Measurements from ENCODE around the gene NEK7.

NEK7 gene

DNA sequence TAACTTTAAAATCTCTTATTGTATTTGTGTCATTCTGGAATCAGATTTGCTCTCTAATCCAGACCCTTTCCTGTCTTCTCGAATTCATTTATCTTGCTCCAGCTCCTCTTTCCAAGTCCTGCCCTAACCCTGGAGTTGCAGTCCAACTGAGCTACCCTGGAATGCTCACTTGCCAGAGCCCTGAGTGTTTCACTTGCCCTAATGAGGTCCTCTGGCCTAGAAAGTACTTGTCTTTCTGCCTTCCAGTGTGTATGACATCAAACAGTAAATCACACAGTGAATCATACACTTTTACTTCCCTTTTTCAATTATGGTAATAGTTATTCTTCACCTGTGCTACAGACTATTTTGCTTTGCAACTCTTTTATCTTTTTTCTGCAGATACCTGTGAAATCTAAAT lies 96.9 kb downstream of the NEK7 start:
- H3K27me3 Mint-ChIP-seq (ENCODE audit: low read depth), result no peaks in the 10 kb centered on the region
- peak overlapping the region; percentile 62 for H3K4me3 Mint-ChIP-seq
- H3K36me3 Mint-ChIP-seq (ENCODE audit: low read depth), result peaks cover 26% of the 10 kb centered on the region
- H3K27ac Mint-ChIP-seq, result peak overlapping the region; percentile 78
- H3K4me1 Mint-ChIP-seq (ENCODE audit: low read depth), result peaks cover 45% of the 10 kb centered on the region
- H3K9me3 Mint-ChIP-seq, result no peaks in the 10 kb centered on the region
- DNase-seq (ENCODE audit: low spot score), result no peak

DNA sequence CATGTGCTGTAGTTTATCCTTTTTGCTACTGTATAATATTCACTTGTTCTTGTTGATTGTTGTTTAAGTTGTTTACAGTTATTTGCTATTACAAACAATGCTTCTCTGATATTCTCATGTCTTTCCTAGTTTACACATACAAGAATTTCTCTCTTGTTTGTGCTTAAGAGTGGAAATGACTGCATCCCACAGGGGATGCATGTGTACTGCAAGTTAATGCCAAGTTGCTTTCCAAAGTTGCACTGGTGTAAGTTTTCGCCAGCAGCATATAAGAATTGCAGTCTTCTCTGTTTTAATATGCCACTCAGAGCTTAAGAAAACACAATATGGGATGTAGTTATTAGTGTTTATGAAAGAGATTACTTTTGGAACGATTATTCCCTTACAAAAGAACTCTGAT lies 97.7 kb downstream of the NEK7 start:
- Mint-ChIP-seq H3K36me3 (ENCODE audit: low read depth) (peaks cover 21% of the 10 kb centered on the region), H3K4me3 (no peak overlapping the region), H3K9me3 (no peaks in the 10 kb centered on the region), H3K27ac (no peak overlapping the region), H3K27me3 (ENCODE audit: low read depth) (no peaks in the 10 kb centered on the region), H3K4me1 (ENCODE audit: low read depth) (peaks cover 49% of the 10 kb centered on the region)
- no peak for DNase-seq (ENCODE audit: low spot score)

DNA sequence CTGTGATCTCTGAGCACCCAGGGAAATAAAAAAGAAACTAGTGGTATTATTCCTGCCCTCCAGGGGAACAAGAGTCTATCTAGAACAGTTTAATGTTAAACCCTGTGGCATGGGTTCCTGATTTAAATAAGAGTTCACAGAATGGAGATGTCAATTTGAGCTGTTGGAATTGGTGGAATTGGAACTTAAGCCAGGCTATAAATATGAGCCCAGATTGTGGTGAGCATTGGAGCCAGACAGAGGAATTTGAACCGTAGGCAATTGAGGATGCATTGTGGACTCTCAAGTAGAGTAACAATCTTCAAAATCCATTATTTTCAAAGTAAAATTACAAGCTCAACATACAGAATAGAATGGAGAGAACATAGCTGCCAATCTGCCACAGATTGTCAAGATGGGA lies 98.2 kb downstream of the NEK7 start:
- Mint-ChIP-seq H3K36me3 (ENCODE audit: low read depth) (peaks cover 21% of the 10 kb centered on the region), H3K27me3 (ENCODE audit: low read depth) (no peaks in the 10 kb centered on the region), H3K4me3 (no peak overlapping the region), H3K9me3 (no peaks in the 10 kb centered on the region), H3K27ac (no peak overlapping the region), H3K4me1 (ENCODE audit: low read depth) (peaks cover 54% of the 10 kb centered on the region)
- DNase-seq (ENCODE audit: low spot score), result no peak

DNA sequence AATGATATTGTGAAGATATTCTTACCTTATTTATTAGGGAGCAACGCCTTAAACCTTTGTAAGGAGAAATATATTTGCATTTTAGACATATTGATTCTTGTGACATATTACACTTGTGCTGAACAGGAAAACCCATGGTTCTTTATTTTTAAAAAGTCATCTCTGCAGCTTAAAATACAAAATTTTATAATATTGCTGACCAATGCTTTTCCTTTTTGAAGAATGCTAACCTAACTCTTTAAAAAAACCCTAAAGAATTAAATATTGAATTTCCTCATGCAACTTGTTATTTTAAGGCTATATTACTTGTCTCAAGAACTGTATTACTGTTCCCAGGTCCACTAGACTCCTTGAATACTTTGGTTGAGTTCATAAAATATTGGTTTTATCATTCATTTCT lies 99.0 kb downstream of the NEK7 start:
- no peaks in the 10 kb centered on the region for H3K9me3 Mint-ChIP-seq
- H3K36me3 Mint-ChIP-seq (ENCODE audit: low read depth), result peaks cover 19% of the 10 kb centered on the region
- no peak overlapping the region for H3K27ac Mint-ChIP-seq
- no peaks in the 10 kb centered on the region for H3K27me3 Mint-ChIP-seq (ENCODE audit: low read depth)
- peaks cover 59% of the 10 kb centered on the region for H3K4me1 Mint-ChIP-seq (ENCODE audit: low read depth)
- DNase-seq (ENCODE audit: low spot score), result no peak
- H3K4me3 Mint-ChIP-seq, result no peak overlapping the region

DNA sequence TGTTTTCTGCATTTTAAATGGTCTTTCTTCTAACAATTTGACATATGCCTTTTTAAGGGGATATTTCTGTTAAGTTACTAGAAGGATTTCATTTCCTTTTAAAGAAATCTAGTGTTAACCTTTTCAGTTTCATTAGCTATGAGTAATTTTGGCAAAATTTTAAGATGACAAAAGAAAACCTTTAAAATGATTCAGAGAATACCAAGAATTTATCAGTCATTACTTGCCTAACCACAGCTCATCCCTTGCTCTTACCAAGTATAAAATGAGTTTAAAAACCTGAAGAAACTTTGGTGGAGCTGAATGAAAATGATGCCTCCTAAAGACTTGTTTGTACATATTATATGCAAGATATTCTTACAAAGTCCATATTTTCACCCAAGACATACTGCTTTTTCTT lies 101.7 kb downstream of the NEK7 start:
- Mint-ChIP-seq H3K4me1 (ENCODE audit: low read depth) (peaks cover 55% of the 10 kb centered on the region), H3K27ac (peak overlapping the region; percentile 52), H3K4me3 (peak overlapping the region; percentile 41)

DNA sequence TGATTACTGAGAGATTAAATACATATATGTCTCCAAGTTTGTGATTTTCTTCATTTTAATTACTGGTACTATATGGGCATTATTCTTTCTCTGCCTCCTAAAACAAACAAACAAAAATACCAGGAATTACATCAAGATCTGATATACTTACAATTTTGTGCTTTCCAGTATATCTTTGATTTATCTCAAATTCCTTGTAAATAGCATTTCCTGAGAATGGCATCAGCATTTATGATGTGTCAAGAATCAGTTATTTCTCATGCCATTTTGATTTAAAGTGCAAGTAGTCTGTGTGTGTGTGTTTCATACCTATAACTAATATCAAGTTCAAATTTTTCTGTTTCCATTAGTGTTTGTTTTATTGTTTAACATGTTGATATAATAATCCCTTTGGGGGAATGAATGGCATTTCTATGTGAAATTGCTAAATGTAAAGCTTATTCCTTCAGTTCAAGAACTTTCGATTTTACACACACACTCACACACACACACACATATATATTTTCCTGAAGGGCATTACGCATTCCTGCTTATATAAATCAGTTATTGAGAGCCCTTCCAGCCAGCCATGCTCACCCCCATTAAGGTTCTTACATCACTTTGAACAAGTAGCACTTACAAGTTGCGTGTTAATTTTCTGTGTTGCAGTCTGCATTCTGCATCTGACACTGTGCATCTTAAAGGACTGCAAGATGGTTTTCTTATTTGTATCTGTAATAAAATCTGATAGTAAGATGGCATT lies 102.7 kb downstream of the NEK7 start:
- H3K4me3 Mint-ChIP-seq, result peak overlapping the region; percentile 50
- no peaks in the 10 kb centered on the region for H3K27me3 Mint-ChIP-seq (ENCODE audit: low read depth)
- H3K27ac Mint-ChIP-seq, result peak overlapping the region; percentile 69
- H3K9me3 Mint-ChIP-seq, result no peaks in the 10 kb centered on the region
- no peak for DNase-seq (ENCODE audit: low spot score)
- H3K4me1 Mint-ChIP-seq (ENCODE audit: low read depth), result peaks cover 52% of the 10 kb centered on the region
- H3K36me3 Mint-ChIP-seq (ENCODE audit: low read depth), result peaks cover 17% of the 10 kb centered on the region

More for the DNA sequence above, 101.7 kb downstream of the NEK7 start:
- no peak for DNase-seq (ENCODE audit: low spot score)
- H3K36me3 Mint-ChIP-seq (ENCODE audit: low read depth), result peaks cover 15% of the 10 kb centered on the region
- no peaks in the 10 kb centered on the region for H3K27me3 Mint-ChIP-seq (ENCODE audit: low read depth)
- no peaks in the 10 kb centered on the region for H3K9me3 Mint-ChIP-seq

DNA sequence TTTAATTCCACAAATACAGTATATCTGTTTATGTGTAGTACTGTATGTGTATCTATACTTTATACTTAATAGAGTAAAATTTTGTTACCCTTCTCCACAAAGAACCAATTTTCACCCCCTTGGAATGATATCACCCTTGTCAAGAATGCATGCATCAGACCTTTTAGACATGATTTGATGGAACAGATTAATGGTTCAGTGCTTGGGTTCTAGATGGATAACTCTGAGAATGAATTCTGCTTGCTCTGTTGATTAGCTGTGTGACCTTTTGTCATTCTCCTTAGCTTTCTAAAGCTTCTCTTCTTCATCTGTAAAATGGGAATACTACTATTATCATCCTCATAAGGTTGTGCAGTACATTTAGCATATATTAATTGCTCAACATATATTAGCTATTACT lies 105.1 kb downstream of the NEK7 start:
- no peaks in the 10 kb centered on the region for H3K27me3 Mint-ChIP-seq (ENCODE audit: low read depth)
- H3K4me1 Mint-ChIP-seq (ENCODE audit: low read depth), result peaks cover 48% of the 10 kb centered on the region
- H3K36me3 Mint-ChIP-seq (ENCODE audit: low read depth), result peaks cover 11% of the 10 kb centered on the region
- no peak overlapping the region for H3K4me3 Mint-ChIP-seq
- H3K9me3 Mint-ChIP-seq, result no peaks in the 10 kb centered on the region
- DNase-seq (ENCODE audit: low spot score), result no peak
- H3K27ac Mint-ChIP-seq, result no peak overlapping the region

DNA sequence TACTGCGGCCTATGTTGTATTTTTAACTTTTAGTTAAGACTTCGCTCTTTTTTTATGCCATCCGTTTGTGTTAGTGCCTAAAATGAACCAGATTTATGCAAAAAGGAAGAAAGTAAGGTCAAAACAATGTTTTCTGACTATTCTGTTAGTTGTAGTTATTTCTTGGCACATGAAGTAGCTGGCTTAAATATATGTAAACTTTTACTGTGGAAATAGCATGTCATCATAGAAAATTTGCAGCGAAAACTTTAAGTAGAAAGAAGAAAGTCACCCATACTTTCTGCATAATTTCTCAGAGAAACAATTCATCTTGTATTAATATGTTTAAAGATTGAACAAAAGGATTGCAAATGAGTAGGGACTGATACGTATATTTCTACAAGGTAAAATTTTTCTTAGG lies 106.4 kb downstream of the NEK7 start:
- Mint-ChIP-seq H3K4me1 (ENCODE audit: low read depth) (peaks cover 43% of the 10 kb centered on the region), H3K27ac (no peak overlapping the region), H3K9me3 (no peaks in the 10 kb centered on the region), H3K36me3 (ENCODE audit: low read depth) (peaks cover 9% of the 10 kb centered on the region), H3K27me3 (ENCODE audit: low read depth) (no peaks in the 10 kb centered on the region), H3K4me3 (no peak overlapping the region)
- DNase-seq (ENCODE audit: low spot score), result no peak

DNA sequence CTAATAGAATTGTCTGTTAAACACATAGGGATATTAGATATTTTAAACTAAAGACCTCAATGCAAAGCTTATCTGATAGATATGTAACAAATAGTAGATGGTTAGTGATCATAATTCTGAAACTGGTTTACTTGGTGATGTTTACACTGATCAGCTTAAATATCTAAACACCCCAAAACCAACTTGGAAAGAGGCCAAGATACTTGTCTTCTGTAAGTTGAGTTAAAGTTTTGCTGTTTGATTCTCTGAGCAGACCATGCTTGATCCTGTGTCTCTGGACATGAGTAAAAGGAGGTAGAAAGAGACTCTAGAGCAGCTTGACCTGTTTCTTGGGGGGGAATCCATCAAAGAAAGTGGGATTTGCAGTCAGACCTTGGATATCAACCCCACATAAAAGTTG lies 107.5 kb downstream of the NEK7 start:
- no peak for DNase-seq (ENCODE audit: low spot score)
- Mint-ChIP-seq H3K27me3 (ENCODE audit: low read depth) (no peaks in the 10 kb centered on the region), H3K4me1 (ENCODE audit: low read depth) (peaks cover 36% of the 10 kb centered on the region), H3K4me3 (no peak overlapping the region), H3K36me3 (ENCODE audit: low read depth) (peaks cover 9% of the 10 kb centered on the region), H3K9me3 (no peaks in the 10 kb centered on the region), H3K27ac (no peak overlapping the region)

DNA sequence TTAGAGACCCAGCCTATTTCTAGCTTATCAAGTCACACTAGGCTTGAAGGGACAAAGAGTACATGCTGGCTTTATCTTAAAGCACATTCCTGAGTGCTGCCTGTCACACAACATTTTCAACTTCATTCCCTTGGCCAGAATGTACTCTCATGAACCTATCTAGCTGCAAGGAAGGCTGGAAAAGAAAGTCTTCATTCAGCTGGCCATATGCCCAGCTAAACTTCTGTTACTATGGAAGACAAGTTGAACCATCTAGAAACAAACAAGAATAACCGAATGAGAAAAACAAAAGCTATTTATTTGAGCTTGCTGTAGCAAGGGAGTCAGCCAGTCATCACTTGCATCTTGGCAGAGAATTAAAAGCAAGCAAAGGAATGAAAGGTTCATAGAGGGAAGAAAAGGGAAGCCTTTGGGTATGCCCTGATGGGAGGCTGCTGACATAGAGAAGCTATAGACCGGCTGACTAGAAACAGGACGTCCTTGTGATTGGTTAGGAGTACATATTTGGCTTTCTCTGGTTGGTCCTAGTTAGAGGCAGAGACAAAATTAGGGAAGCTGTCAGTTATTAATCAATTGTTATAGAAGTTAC lies 108.4 kb downstream of the NEK7 start:
- peak overlapping the region; percentile 12 for H3K27ac Mint-ChIP-seq
- H3K4me1 Mint-ChIP-seq (ENCODE audit: low read depth), result peaks cover 27% of the 10 kb centered on the region
- H3K9me3 Mint-ChIP-seq, result no peaks in the 10 kb centered on the region
- DNase-seq (ENCODE audit: low spot score), result no peak
- no peak overlapping the region for H3K4me3 Mint-ChIP-seq
- no peaks in the 10 kb centered on the region for H3K27me3 Mint-ChIP-seq (ENCODE audit: low read depth)
- H3K36me3 Mint-ChIP-seq (ENCODE audit: low read depth), result peaks cover 9% of the 10 kb centered on the region

DNA sequence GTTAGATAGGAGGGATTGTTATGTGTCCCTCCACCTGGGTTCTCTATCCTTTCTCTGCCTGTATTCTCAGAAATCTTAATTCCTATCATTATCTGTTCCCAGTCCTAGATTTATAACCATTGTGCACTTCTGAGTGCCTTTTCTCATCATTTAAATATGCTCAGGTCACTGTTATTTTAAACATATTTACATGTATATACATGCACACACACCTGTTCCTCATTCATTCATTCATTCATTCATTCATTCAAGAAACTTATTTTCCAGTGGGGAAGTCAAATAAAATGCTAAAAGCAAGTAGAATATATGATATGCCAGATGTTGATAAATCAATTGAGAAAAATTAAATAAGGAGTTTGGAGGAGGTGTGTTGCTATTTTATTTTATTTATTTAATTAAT lies 110.3 kb downstream of the NEK7 start:
- no peaks in the 10 kb centered on the region for H3K9me3 Mint-ChIP-seq

DNA sequence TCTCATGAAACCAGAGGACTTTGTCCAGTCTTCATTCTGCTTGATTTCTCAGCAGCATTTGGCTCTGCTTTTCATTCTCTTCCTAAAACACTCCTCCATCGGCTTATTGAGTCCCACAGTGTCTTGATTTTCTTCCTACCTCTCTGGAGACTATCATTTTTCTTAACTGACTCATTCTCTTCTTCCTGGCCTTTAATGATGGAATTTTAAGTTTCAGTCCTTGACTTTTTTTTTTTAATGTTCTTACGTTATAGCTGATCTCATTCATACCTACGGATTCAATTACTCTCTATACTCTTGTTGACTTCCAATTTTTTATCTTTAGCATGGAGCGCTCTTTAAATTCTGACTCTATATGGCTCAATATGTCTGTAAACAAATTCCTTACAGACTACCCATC lies 111.1 kb downstream of the NEK7 start:
- no peak for DNase-seq (ENCODE audit: low spot score)
- peaks cover 23% of the 10 kb centered on the region for H3K4me1 Mint-ChIP-seq (ENCODE audit: low read depth)
- H3K36me3 Mint-ChIP-seq (ENCODE audit: low read depth), result peaks cover 14% of the 10 kb centered on the region

More for the DNA sequence above, 110.3 kb downstream of the NEK7 start:
- Mint-ChIP-seq H3K27me3 (ENCODE audit: low read depth) (no peaks in the 10 kb centered on the region), H3K4me3 (no peak overlapping the region), H3K4me1 (ENCODE audit: low read depth) (peaks cover 18% of the 10 kb centered on the region), H3K27ac (no peak overlapping the region), H3K36me3 (ENCODE audit: low read depth) (peaks cover 14% of the 10 kb centered on the region)
- DNase-seq (ENCODE audit: low spot score), result no peak

DNA sequence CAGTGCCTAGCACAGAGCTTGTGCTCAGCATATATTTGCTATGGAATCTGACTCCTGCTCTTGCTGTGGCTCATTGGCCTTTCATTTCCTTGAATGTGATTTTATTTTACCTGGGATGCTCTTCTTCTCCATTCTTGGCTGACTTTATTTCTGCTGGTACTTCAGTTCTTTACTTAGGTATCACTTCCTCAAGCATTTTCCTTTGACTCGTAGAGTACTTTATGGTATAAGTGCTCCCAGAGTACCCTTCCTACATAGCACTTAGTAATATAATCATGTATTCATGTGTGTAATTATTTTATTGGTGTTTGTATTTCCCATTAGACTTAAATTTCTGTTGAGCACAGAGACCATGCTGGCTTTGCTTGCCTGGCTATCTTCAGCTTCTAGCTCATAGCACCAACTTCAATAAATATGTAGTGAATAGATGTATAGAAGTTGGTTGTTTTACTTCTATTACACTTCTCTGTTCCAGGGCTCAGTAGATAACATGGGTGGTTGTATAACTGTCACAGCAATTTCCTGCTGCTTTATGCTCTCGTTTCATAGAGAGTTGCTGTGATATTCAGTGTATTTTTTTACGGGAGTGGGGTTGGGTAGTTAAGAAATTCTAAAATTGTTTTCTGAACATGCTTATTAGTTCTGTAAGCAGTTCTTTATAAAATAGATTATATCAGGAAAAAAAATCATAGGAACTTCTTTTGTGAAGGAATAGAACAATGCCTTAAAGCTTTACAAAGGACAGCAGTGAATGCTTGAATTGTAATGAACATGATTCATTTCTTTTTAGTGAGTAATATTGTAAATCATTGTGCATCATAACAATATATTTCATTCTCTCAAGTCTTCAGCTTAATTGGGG lies 112.2 kb downstream of the NEK7 start:
- Mint-ChIP-seq H3K4me3 (no peak overlapping the region), H3K9me3 (no peaks in the 10 kb centered on the region), H3K27ac (no peak overlapping the region), H3K27me3 (ENCODE audit: low read depth) (no peaks in the 10 kb centered on the region), H3K36me3 (ENCODE audit: low read depth) (peaks cover 16% of the 10 kb centered on the region), H3K4me1 (ENCODE audit: low read depth) (peaks cover 24% of the 10 kb centered on the region)
- DNase-seq (ENCODE audit: low spot score), result no peak

More for the DNA sequence above, 111.1 kb downstream of the NEK7 start:
- Mint-ChIP-seq H3K9me3 (no peaks in the 10 kb centered on the region), H3K27me3 (ENCODE audit: low read depth) (no peaks in the 10 kb centered on the region), H3K4me3 (no peak overlapping the region), H3K27ac (no peak overlapping the region)

DNA sequence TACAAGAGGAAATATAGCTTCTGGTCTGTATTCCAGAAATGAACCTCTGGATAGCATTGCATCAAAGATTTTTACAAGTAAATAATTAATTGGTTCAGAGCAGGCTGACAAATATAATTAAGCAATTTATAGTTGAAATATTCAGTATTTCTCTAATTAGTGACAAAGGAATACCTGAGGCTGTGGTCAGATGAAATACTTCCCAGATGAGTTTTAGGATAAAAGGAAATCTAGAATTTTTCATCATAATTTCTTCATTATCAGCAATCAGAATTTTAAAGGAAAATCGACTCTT lies 112.8 kb downstream of the NEK7 start:
- H3K4me1 Mint-ChIP-seq (ENCODE audit: low read depth), result peaks cover 20% of the 10 kb centered on the region
- no peak overlapping the region for H3K27ac Mint-ChIP-seq
- H3K36me3 Mint-ChIP-seq (ENCODE audit: low read depth), result peaks cover 15% of the 10 kb centered on the region
- no peak for DNase-seq (ENCODE audit: low spot score)
- H3K9me3 Mint-ChIP-seq, result no peaks in the 10 kb centered on the region
- no peak overlapping the region for H3K4me3 Mint-ChIP-seq
- no peaks in the 10 kb centered on the region for H3K27me3 Mint-ChIP-seq (ENCODE audit: low read depth)

Data from T-helper 2 cell treated with Interferon-gamma antibody and Interleukin-4, amounts not matched to agents 5 μg/mL and 100 μg/mL, for 36 hours (primary cell).